PC-9 (cell line): Measurements from ENCODE around the gene BICC1. TPM values are rescaled to one million over a fixed set of nuclear protein-coding genes. Genes with fewer than 3 reads are reported as not detected.

Experiments used
- BruUV-seq: library from RNA; stranded (reverse); fragments of 400-500 nt; replicated peaks from 2 replicates; lab custom pipeline; 2021; lab: Mats Ljungman, UMichigan
- CTCF ChIA-PET: fragments of 300-600 bp; sonication (Branson Sonifier 250); formaldehyde crosslinking; loops from one replicate; lab custom pipeline; 2022; ENCODE audit warnings: antibody characterized with exemption; lab: Charles Lee
- POLR2A ChIA-PET: fragments of 300-600 bp; sonication (Branson Sonifier 250); formaldehyde crosslinking; loops from one replicate; lab custom pipeline; 2022; ENCODE audit warnings: antibody characterized with exemption; ENCODE audit not compliant: unreplicated experiment; lab: Charles Lee
- DNase-seq, 2 experiments: peaks; one replicate each; pipeline versions ENCODE4 v3.0.0 to v3.0.0-alpha.2; 2015 to 2022; ENCODE audit warnings: mixed read lengths in 1 of 2
- H2AFZ ChIP-seq: fragments of 200-600 bp; sonication (generic); 2 replicates; pipeline ENCODE4 v1.8.1; 2017; ENCODE audit warnings: antibody characterized with exemption
- H3F3A ChIP-seq: fragments of 200-600 bp; sonication (generic); 2 replicates; pipeline ENCODE4 v1.8.1; 2017; ENCODE audit warnings: antibody characterized with exemption, mild to moderate bottlenecking, low read depth; ENCODE audit not compliant: insufficient read depth
- H3K27ac ChIP-seq: fragments of 200-600 bp; sonication (generic); 2 replicates; pipeline ENCODE4 v1.6.1; 2016; ENCODE audit warnings: mixed run types
- H3K27me3 ChIP-seq: fragments of 200-600 bp; sonication (generic); 2 replicates; pipeline ENCODE4 v1.6.1; 2016; ENCODE audit warnings: low read depth, mixed run types; ENCODE audit not compliant: insufficient read depth
- H3K36me3 ChIP-seq: fragments of 200-600 bp; sonication (generic); 2 replicates; pipeline ENCODE4 v1.6.1; 2016; ENCODE audit warnings: low read depth, mixed run types
- H3K4me1 ChIP-seq: fragments of 200-600 bp; sonication (generic); replicated peaks from 2 replicates; pipeline ENCODE4 v1.6.1; 2016; ENCODE audit warnings: mixed run types; ENCODE audit not compliant: insufficient read depth
- H3K4me2 ChIP-seq: fragments of 200-600 bp; sonication (generic); 2 replicates; pipeline ENCODE4 v1.6.1; 2017; ENCODE audit warnings: mixed run types
- H3K4me3 ChIP-seq: fragments of 200-600 bp; sonication (generic); 2 replicates; pipeline ENCODE4 v1.6.1; 2016; ENCODE audit warnings: mixed run types
- H3K79me2 ChIP-seq: fragments of 200-600 bp; sonication (generic); 2 replicates; pipeline ENCODE4 v1.6.1; 2017; ENCODE audit warnings: low read depth, mixed run types
- H3K9me2 ChIP-seq: fragments of 200-600 bp; sonication (generic); 2 replicates; pipeline ENCODE4 v1.8.1; 2017; ENCODE audit warnings: mild to moderate bottlenecking; ENCODE audit not compliant: insufficient read depth
- H3K9me3 ChIP-seq: fragments of 200-600 bp; sonication (generic); 2 replicates; pipeline ENCODE4 v1.8.1; 2016; ENCODE audit warnings: low read depth; ENCODE audit not compliant: insufficient read depth
- H4K20me1 ChIP-seq: fragments of 200-600 bp; sonication (generic); 2 replicates; pipeline ENCODE4 v1.8.1; 2017; ENCODE audit not compliant: insufficient read depth
- CTCF ChIP-seq: fragments of 200-600 bp; sonication (generic); conservative IDR thresholded peaks from 2 replicates; pipeline ENCODE4 v1.6.1; 2017; ENCODE audit warnings: mixed run types, antibody characterized with exemption, mild to moderate bottlenecking, moderate library complexity
- EZH2 ChIP-seq: fragments of 200-600 bp; sonication (generic); IDR thresholded peaks from 2 replicates; pipeline ENCODE4 v1.8.0; 2017; ENCODE audit warnings: antibody characterized with exemption, low read depth
- intact Hi-C: fragments of 100-400 bp; cut with micrococcal nuclease; formaldehyde crosslinking; loops from one replicate; pipeline ENCODE4 v1.10.0; 2022; ENCODE audit not compliant: unreplicated experiment
- total RNA-seq: library from RNA; stranded (reverse); gene quantifications from 2 replicates; pipeline ENCODE4 v1.2.3, GENCODE V29; 2021

BICC1 gene
- total RNA-seq, 1 experiment from 2014 or later, result not detected

DNA sequence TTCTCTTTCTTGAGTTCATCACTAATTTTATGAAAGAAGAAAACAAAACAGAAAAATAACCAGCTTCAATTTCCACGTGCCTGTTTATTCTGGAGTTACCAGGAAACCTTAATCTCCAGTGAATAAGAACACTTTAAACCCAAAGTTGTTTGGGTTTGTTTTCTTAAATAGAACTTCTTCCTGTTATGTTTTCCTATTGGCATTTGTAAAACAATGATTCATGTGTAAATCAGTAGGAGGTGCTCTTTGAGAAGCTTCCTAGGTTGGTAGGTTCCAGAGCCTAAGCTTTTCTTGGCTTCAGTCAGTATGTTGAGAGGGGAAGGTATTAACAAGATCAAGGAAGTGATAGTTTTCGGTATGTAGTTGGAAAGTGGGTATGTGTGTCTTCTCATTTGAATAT lies 119.0 kb downstream of the BICC1 start:
- Histone ChIP-seq H3K4me3 (no peak overlapping the region), H3K4me2 (no peak overlapping the region), H3K9me2 (no peaks in the 10 kb centered on the region), H3K27me3 (no peaks in the 10 kb centered on the region), H3K4me1 (no peaks in the 10 kb centered on the region), H3F3A (no peaks in the 10 kb centered on the region), H2AFZ (no peak overlapping the region), H3K9me3 (no peaks in the 10 kb centered on the region), H3K27ac (no peak overlapping the region), H3K36me3 (no peaks in the 10 kb centered on the region), H3K79me2 (no peaks in the 10 kb centered on the region), H4K20me1 (no peaks in the 10 kb centered on the region)
- DNase-seq, result no peak
- TF ChIP-seq EZH2, result no peak
- no peak for TF ChIP-seq CTCF
- CTCF ChIA-PET, result no interaction called here
- POLR2A ChIA-PET, result no interaction called here
- intact Hi-C loops, result no loop called here
- BruUV-seq, result no TSS peak

GRCh38 chr10:58632216-58632615 lies 119.5 kb downstream of the BICC1 start:
- Histone ChIP-seq H3K9me3 (no peaks in the 10 kb centered on the region), H3K4me2 (no peak overlapping the region), H3K9me2 (no peaks in the 10 kb centered on the region), H2AFZ (no peak overlapping the region), H3K36me3 (no peaks in the 10 kb centered on the region), H4K20me1 (no peaks in the 10 kb centered on the region), H3K79me2 (no peaks in the 10 kb centered on the region), H3K4me1 (no peaks in the 10 kb centered on the region), H3K27me3 (no peaks in the 10 kb centered on the region), H3K27ac (no peak overlapping the region), H3F3A (no peaks in the 10 kb centered on the region), H3K4me3 (no peak overlapping the region)
- TF ChIP-seq EZH2 (no peak), CTCF (no peak)
- POLR2A ChIA-PET, result no interaction called here
- CTCF ChIA-PET, result no interaction called here
- no peak for DNase-seq
- intact Hi-C loops, result no loop called here
- no TSS peak for BruUV-seq

DNA sequence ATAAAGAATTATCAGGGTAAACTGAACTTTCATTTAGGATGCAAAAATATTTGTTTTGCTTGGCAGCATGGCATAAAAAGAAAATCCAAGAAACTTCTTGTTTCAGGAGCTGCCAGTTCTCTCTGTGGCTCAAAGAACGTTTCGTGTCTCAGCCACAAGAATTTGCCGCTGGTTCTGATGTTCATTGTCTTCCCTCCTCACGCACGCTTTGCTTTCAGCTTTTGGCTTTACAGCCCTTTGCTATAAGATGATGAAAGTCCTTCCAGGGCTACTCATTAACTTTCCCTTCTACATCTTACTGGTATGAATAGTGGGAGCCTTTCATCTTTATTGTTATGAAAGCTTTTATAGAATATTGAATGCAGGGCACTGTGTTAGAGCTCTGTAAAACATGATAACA lies 124.7 kb downstream of the BICC1 start:
- intact Hi-C loops, result no loop called here
- Histone ChIP-seq H3K4me2 (no peak overlapping the region), H3K36me3 (no peaks in the 10 kb centered on the region), H3K27ac (no peak overlapping the region), H4K20me1 (no peaks in the 10 kb centered on the region), H2AFZ (no peak overlapping the region), H3K79me2 (no peaks in the 10 kb centered on the region), H3K9me2 (no peaks in the 10 kb centered on the region), H3K27me3 (no peaks in the 10 kb centered on the region), H3K9me3 (no peaks in the 10 kb centered on the region), H3K4me1 (no peaks in the 10 kb centered on the region), H3K4me3 (no peak overlapping the region), H3F3A (no peaks in the 10 kb centered on the region)
- no TSS peak for BruUV-seq
- DNase-seq, result no peak
- ChIA-PET CTCF (no interaction called here), POLR2A (no interaction called here)
- TF ChIP-seq CTCF, result no peak
- no peak for TF ChIP-seq EZH2
